Measurements from ENCODE around the gene SNRPF.

- TF ChIP-seq CTCF (conservative IDR thresholded peaks at IDR 0.05; ENCODE audit: low read depth, low read length), result no peak
- no peak for TF ChIP-seq EZH2 (IDR thresholded peaks at IDR 0.05; ENCODE audit: borderline replicate concordance, low read depth, low read length, poor library complexity, severe bottlenecking)
These were observed 49.8 kb downstream of the SNRPF start for GRCh38 chr12:95908573-95908972.

Measured in A673 (cell line).